ENCODE results near the gene RAPH1.
"Not testable (repeated sequence)": the region's sequence is repeated elsewhere in the genome, so short reads cannot be mapped to it uniquely, and the experiment has no call there.

Gene RAPH1

GRCh38 chr2:203543898-203544328 is 8.8 kb upstream of the RAPH1 start:
- no peak for DNase-seq

GRCh38 chr2:203540598-203540997 is 5.5 kb upstream of the RAPH1 start:
- not testable (repeated sequence) for DNase-seq

DNA sequence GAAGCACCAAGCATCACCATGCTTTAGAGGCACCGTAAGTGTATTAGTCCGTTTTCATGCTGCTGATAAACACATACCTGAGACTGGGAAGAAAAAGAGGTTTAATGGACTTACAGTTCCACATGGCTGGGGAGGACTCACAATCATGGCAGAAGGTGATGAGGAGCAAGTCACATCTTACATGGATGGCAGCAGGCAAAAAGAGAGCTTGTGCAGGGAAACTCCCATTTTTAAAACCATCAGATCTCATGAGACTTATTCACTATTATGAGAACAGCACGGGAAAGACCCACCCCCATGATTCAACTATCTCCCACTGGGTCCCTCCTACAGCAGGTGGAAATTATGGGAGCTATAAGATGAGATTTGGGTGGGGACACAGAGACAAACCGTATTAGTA is 3.1 kb upstream of the RAPH1 start:
- DNase-seq = not testable (repeated sequence)

- DNase-seq = not testable (repeated sequence)
Observed at GRCh38 chr2:203536586-203536951, 1.5 kb upstream of the RAPH1 start.

DNA sequence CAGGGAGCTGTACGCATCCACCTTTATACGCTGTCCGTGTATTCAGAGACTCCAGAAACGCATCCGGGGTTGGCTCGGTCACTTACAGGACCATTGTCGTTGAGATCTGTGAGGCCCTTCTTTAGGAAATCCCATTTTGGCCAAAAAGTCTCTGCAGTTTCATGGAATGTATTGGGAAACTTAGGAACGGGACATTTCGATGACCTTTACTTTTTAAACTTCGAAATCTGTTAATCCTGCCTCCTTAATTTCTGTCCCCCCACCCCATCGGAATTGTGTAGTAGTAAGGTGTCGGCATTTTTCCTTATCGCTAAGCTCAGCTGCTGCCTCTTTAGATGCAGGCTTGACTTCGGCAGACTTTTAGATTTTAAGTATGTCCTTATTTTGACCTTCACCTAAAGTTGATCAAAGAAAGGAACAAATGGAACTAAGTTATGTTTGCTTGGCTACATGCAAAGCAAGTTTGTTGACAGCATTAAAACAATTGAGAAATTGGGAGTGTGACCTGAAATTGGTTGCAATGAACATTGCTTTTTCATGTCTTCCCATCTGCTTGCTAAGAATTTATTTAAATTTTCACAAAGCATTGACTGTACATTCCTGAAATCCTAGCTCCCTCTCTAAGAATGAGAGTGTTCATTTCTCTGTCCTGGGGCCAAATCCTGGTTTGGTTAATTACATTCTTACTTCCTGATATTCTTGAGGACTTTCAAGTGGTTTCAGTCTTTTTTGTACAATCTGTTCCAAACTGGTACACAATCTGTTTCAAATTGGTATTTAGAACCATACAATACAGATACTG is 884 bp upstream of the RAPH1 start:
- no peak for DNase-seq

GRCh38 chr2:203534621-203535077 is 452 bp downstream of the RAPH1 start:
- no peak for DNase-seq

- DNase-seq = no peak
Observed at GRCh38 chr2:203533676-203534591, 1.2 kb downstream of the RAPH1 start.

GRCh38 chr2:203532957-203533658 is 2.0 kb downstream of the RAPH1 start:
- no peak for DNase-seq

DNA sequence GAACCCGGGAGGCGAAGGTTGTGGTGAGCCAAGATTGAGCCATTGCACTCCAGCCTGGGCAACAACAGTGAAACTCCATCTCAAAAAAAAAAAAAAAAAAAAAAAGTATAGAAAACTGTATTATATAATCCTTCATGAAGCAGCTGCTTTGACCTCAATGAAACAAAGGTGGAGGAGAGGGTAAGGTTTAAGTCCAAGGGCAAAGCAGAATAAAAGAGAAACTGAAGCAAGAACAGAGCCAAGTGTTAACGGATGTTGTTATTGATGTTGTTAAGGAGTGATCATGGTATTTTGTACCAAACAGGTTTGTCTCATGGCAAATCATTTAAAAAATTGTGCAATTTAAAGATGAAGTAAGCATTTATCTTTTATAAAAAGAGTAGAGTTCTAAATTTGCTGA is 7.4 kb downstream of the RAPH1 start:
- no peak for DNase-seq

- not testable (repeated sequence) for DNase-seq
Observed at GRCh38 chr2:203513268-203513667, 21.8 kb downstream of the RAPH1 start.

DNA sequence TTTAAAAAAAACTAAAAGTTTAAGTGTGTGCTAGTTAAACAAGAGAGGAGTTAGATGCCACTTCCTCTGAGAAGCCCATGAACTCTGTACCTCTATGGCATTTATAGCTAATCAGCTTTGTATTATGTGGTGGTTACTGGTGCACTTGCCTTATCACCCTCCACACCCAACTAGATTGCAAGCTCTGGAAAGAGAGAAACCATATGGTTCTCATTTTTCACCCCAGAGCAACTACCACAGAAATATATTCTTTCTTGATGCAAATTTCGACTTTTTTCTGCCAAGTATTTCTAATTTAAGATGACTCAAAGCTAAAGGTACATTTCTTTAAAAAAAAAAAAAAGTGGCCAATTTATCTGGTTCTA is 24.2 kb downstream of the RAPH1 start:
- DNase-seq = no peak

GRCh38 chr2:203510256-203510940 is 24.7 kb downstream of the RAPH1 start:
- no peak for DNase-seq

GRCh38 chr2:203503460-203503859 is 31.6 kb downstream of the RAPH1 start:
- DNase-seq = not testable (repeated sequence)

DNA sequence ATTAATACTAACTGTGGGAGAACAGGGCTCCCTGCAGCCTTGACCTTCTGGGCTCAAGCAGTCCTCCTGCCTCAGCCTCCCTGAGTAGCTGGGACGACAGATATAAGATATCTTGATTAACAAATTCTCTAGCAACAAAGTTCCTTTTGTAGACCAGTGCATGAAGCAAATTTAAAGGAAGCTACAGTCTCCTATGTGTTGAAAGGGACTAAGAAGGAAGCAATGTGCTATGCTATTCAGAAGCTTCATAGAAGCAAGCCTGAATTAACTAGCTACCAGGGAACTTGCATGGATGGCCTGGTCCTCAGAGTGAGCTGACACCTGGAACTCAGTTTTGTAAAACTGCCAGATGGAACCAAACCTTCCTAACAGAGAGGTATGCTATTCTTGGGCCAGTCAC is 33.2 kb downstream of the RAPH1 start:
- no peak for DNase-seq

DNA sequence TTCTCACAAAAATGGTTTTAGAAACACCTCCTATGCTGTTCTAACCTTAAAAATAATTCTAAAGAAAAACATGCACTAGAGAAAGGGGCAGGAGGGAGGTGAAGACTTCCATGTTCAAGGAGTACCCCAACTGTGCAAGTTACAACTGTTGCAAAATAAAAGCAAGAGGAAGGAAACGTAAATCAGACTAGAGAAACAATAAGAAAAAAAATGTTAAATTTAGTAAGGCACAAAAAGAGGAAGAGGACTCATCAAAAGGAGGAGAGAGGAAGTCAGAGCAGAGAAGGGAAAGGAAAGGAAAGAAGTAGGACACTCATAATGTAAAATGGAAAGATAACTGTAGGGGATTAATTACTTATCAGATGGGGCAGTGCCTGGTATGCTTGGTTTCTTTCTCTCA is 34.1 kb downstream of the RAPH1 start:
- no peak for DNase-seq

GRCh38 chr2:203500297-203500696 is 34.8 kb downstream of the RAPH1 start:
- DNase-seq = no peak

GRCh38 chr2:203498161-203498560 is 36.9 kb downstream of the RAPH1 start:
- no peak for DNase-seq

- no peak for DNase-seq
Observed at GRCh38 chr2:203492965-203493364, 42.1 kb downstream of the RAPH1 start.

GRCh38 chr2:203490391-203490790 is 44.7 kb downstream of the RAPH1 start:
- DNase-seq = no peak

GRCh38 chr2:203489531-203489930 is 45.6 kb downstream of the RAPH1 start:
- no peak for DNase-seq

DNA sequence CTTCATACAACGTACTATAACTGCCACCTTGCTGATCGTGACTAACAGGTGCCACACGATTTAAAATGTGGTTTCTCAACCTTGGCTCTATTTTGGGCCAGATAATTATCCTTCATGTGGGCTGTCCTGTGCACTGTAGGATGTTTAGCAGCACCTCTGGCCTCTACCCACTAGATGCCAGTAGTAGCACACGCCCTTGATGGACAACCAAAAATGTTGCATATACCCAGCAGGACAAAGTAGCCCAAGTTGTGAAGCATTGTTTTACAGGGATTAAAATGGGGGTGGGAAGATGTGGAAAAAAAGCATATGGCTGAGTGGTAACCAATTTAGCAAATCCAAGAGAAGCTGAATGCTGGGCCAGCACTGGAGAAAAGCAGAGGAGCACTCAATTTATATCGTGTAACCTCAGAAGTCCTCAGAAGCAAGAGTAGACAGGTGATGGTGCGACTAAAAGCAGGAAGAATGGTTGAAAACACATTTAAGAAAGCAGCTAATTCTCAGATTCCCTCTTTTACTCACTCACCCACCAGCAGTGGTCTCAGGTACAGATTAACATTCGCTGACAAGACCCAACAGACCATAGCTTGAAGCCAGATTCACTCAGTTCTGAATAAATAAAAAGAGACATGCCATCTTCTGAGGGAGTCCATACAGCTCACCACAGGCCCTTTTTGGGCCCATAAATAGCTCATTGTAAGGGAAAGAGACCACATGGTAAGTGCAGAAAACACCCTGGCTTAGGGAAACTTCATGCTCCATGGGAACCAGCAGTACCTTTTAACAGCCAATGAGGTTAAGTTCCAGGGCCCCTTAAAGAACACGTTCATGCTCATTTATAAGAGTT is 50.6 kb downstream of the RAPH1 start:
- no peak for DNase-seq

DNA sequence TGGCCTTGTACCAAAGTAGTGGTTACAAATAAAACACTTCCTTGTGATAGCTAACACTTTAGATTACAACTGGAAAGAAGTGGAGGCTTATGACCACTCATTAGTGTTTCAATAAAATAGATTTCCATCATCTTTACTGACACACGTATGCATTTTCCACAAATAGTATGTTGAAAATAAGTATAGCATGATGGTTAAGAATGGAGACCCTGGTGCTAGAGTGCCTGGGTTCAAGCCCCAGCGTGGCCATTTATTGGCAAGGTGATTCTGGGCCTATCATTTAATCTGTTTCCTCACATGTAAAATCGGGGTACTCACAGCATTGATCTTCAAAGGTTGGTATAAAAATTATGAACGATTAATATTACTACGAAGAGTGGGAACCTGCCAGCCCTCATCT is 54.5 kb downstream of the RAPH1 start:
- DNase-seq = no peak
